Cardiac septum (tissue), 1 donor: Measurements from ENCODE around the gene DGCR8. TPM values are rescaled to one million over a fixed set of nuclear protein-coding genes. Genes with fewer than 3 reads are reported as not detected.

Experiments used
- DNase-seq: peaks from one replicate; pipeline ENCODE4 v3.0.0-alpha.2; 2020; ENCODE audit warnings: low spot score
- intact Hi-C: fragments of 100-400 bp; cut with DNase I; formaldehyde crosslinking; loops from one replicate; pipeline ENCODE4 v1.14.0; 2022
- total RNA-seq: library from RNA; stranded (reverse); fragmentation: NEBNext Ultra II Directional; extraction: Animal tissue kit (Norgen Biotek cat#: 25700); gene quantifications from one replicate; pipeline ENCODE4 v1.2.1, GENCODE V29; 2021
- donor health status: DM: no; HTN: no; CAD: no.

Gene DGCR8
- total RNA-seq, 1 donor from 2014 or later, result 19.1 TPM

DNA sequence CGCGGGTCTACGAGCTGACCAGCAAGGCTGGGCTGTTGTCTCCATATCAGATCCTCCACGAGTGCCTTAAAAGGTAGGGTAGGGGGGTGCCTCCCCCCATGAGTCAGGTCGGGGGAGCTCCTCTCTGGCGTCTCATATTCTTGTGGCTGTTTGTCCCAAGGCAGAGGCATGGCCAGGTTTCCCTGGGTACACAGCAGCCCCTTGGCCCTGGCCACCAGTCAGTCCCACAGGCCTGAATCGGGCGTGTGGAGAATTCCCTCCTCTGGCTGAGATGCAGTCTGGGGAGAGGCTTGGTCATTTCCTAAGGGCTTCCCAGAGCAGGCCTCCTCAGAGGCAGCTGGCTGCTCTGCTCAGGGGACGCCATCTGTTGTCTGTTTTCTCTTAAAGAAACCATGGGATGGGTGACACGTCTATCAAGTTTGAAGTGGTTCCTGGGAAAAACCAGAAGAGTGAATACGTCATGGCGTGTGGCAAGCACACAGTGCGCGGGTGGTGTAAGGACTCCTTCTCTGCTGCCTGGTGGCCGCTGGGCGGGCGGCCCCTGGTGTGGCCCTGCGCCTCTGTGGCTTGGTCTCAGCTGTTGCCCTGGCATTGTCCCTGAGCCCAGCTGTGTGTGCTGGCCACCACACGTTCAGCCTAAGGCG, 26.3 kb downstream of the DGCR8 start:
- no peak for DNase-seq
- intact Hi-C loops, result no loop called here

DNA sequence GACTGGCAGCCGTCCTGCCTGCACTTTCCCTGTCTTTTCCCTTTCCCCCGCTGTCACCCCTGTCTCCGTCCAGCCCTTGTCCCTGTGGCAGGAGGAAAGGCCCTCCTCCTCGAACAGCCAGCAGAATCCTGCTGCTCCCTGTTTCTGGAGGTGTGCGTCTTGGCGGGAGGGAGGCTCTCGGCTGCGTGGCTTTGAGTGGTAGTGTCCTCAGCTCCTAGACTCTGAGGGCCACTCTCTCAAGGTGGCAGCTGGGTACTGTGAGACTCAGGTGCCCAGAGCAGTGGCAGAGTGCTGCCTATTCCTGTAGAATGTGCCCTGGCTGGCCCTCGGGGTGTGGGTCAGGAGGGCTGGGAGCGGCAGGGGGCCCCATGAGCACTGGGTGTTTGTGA, 26.8 kb downstream of the DGCR8 start:
- no peak for DNase-seq

DNA sequence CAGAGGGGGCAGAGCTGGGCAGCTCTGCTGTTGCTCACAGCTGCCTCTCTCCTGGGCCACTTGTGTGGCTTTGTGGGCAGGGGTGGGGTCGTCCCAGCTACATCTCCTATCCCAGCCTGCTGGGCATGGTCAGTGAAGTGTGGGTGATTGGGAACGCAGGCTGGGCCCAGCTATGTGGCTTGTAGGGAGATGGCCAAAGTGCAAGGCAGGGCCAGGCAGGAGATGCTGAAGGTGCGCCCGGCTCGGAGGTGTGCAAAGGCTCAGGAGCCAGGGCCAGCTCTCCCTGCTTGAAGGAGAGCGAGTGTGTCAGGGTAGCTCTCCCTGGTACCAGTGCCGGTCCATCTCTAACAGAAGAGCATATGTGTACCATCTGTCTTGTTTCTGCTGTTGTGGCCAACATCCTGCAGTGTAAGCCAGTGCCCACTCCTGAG, 27.4 kb downstream of the DGCR8 start:
- no peak for DNase-seq
- intact Hi-C loops, result no loop called here

More for the DNA sequence above, 26.8 kb downstream of the DGCR8 start:
- intact Hi-C loops, result no loop called here

DNA sequence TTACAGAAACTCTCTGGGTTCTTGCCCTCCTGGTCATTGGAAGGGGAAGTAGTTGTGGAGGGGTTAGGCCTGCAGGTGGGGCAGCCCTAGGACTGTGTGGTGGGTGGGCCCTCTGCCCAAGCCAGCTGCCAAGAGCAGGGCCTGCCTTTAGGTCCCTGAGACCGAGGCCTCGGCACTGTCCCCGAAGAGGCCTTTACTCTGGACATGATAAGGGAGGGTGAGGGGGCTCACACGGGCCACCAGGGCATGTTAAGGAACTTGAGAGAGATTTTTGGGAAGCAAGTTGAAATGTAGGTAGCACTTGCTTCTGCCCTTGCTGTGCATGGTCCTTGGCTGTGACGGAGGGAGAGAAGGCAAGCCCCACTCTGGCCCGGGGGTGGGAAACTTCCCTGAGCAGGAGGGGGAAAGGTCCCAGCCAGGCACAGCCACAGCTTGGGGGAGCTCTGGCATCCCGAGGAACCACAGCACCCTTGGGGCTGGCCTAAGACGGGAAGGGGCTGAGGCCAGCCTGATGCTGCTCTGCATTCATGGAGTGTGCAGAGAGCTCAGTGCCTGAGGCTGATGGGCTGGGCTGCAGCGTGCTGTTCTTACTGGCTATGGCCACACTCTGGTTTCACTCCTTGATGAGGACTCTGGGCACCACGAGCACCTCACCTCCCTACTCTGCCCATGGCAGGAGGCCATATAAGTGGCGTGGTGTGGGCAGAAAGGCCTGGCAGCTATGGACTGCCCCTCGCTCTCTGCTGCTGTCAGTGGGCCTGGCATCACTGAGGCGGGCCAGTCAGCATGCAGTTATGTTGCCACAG, 28.1 kb downstream of the DGCR8 start:
- intact Hi-C loops, result no loop called here
- DNase-seq, result no peak

DNA sequence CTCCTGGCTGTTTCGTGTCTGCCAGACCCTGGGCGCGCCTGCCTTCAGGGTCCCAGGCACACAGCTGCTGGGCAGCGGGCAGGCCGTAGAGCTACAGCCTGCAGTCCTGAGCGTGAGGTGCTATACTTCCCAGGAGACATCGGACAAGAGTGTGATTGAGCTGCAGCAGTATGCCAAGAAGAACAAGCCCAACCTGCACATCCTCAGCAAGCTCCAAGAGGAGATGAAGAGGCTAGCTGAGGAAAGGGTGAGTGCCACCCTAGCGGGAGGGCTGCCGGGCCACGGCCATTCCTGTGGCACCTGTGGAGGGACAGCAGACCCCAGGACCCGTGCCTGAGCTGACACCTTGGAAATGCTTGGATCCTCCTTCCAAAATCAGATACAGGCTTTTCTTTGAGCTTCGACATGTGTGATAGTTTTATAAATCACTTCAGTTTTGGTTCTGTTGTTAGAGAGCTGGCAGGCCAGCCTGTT, 28.8 kb downstream of the DGCR8 start:
- no peak for DNase-seq
- intact Hi-C loops, result no loop called here

DNA sequence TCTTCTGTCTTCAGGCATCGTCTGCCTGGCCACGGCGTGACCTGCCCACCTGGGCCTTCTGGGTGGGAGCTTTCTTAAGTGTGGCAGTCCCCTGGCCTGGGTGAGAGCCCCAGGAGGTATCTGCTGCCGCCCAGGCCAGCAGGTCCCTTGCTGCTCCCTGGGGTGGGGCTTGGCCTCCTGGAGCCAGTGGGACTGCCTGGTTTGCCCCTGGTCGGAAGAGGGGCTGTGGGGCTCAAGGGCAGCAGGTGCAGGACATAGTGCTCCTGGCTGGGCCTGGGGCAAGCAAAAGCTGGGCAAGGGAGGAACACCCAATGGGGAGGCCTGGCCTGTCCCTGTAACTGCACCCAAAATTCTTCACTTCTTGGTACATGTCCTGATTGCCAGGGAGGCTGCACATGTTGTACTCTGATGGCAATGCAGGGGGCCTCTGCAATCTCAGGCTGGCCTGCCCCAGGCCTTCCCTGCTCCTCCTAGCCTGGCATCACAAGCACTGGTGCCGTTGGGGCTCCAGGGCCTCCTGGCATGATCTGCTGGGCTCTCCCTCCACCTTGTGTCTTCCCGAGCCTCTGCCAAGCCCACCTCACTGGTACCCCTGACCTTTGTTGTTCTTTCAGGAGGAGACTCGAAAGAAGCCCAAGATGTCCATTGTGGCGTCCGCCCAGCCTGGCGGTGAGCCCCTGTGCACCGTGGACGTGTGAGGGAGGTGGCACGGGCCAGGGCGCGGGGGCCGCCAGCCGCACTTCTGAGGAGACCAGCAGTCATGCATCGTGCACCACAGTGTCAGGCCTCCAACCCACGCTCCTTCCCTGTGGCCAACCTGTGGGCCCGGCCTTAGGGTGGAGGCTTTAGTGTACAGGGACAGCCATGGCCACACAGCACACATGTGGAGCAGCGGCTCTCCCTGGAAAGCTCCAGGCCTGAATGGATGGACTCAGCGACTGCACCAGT, 29.6 kb downstream of the DGCR8 start:
- intact Hi-C loops, result loop anchor here (10.0 kb wide), 1 partner anchor 255 kb away; the partner anchor contains the start of genes GNB1L and RTL10
- DNase-seq, result no peak

DNA sequence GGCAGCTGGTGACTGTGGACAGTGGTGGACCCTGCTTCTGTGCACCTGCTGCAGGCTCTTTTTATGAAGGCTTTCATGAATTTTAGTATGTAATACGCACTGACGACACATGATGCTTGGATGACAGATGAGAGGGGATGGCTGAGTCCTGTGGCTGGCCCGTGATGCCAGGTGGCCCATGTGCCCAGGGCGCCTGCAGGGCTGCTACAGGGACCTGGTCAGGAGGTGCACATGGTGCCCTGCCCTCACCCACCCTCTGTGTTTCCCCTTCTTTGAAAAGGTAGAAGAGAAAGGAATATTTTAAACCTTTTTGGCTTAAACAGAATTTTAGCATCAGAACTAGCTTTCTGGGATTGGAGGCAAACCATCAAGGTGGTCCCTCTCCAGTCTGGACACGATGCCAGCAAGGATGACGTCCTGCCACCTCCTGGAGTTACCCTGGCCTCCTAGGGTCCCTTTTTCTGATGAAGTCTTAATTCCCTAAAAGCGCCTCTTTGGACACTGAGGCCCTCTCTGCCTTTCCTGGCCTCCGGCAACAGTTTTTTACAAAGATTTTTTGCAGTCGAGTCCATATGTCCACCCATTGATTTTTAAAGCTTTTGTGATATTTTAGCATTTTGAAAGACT, 30.4 kb downstream of the DGCR8 start:
- no peak for DNase-seq
- intact Hi-C loops, result loop anchor here (10.0 kb wide), 1 partner anchor 256 kb away; the partner anchor contains the start of genes GNB1L and RTL10

DNA sequence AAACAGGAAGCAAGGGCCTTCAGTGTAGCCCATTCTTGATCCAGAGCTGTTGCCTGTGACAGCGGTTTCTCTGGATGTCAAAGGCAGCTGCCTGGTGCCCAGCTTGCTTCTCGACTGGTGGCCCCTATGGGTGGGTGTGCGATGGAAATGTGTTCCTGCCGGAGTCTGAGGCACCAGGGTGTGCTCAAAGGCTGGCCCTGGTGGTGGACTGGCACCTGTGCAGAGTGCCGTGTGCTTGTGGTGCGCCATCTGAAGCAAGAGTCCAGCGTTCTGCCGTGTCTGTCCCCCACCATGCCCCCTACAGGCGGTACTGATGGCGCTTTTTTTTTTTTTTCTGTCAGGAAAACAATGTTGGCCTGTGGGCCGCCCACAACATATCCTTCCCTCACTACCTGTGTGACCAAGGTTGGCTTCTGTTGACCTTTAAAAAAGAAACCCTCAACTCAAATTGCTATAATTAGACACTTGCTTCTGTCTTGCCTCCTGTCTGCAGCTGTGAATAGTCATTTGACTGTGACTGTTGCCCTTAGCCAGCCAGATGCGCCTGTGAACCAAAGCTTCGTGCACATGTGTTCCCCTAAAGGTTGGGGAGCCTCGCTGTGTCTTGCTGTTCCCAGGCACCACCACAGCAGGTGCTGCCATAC, 31.1 kb downstream of the DGCR8 start:
- no peak for DNase-seq
- intact Hi-C loops, result loop anchor here (10.0 kb wide), 1 partner anchor 256 kb away; the partner anchor contains the start of genes GNB1L and RTL10

DNA sequence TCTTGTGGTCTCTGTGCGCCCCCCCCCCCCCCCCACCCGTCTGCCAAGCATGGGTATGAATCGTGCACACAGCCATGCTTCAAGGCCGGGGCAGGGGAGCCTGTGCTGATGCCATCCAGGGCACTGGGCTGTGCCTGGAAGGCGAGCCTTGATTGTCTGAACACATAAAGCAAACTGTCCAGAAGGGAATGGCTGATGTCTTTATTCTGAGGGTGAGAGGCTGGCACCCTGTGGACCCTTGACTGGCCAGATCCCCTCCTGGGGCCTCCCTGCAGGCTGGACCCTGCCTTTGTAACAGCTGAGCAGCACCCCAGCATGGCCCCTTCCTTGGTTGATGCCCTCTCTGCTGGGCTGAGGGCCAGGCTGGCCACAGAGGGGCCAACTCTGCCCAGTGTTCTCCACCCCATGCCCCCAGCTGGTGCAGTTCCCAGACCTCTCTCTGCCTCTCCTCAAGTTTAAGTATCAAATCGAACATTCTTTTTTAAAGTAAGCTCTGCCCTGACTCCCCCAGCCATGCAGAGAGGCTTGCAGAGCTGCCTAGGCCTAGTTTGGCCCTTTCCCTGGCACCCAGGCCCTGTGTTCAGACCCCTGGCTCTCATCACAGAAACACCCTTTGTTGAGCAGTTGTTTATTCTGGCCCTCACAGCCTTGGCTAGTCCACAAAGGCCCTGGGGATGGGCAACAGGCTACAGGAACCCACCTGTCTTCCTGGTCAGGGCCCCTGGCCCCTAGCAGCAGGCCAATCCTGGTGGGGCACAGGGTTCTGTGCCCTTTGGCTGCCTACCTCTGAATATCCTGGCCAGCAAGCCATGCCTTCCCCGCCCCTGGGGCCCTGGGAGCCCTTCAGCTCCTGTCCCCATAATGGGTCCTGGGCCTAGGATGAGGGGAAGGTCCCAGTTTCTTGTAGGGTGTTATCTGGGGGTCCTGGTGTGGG, 31.9 kb downstream of the DGCR8 start:
- intact Hi-C loops, result loop anchor here (10.0 kb wide), 1 partner anchor 257 kb away; the partner anchor contains the start of genes GNB1L and RTL10
- DNase-seq, result no peak

DNA sequence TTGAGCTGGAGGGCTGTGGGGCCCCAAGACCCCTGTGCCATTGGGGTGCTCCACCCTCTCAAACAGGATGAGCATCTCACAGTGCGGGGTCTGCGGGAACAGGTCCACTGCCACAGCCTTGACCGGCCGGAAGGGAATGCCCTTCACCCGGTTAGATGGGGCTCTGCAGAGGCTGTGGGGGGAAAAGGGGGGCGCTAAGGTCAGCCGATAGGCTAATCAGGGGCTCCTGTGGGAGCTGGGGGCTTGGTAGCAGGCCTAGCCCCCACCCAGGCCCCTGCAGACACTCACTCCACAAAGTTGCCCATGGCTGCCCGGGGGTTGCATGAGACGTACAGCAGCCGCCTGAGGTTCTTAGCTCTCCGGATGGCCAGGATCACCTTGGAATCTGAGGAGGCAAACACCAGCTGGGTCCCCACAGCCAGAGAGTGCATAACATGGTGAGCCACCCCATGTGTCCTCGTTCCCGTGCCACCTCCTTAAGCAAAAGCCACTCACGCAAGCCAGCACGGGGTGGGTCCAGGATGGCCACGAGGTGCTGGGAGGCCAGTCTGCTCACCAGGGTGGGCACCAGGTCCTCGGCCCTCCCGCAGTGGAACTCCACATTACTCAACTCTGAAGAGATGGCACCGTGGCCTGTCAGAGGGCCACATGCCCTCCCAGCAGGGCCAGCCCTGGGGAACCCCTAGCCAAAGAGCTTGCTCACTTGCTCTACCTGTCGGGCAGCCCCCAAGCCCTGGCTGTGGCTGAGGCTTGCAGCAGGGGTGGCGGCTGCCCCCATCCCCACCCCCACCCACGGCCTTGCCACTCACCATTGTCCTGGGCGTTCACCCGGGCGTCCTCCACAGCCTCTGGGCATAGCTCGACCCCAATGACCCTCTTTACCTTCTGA, 32.8 kb downstream of the DGCR8 start:
- intact Hi-C loops, result loop anchor here (10.0 kb wide), 1 partner anchor 258 kb away; the partner anchor contains the start of genes GNB1L and RTL10
- DNase-seq, result no peak

DNA sequence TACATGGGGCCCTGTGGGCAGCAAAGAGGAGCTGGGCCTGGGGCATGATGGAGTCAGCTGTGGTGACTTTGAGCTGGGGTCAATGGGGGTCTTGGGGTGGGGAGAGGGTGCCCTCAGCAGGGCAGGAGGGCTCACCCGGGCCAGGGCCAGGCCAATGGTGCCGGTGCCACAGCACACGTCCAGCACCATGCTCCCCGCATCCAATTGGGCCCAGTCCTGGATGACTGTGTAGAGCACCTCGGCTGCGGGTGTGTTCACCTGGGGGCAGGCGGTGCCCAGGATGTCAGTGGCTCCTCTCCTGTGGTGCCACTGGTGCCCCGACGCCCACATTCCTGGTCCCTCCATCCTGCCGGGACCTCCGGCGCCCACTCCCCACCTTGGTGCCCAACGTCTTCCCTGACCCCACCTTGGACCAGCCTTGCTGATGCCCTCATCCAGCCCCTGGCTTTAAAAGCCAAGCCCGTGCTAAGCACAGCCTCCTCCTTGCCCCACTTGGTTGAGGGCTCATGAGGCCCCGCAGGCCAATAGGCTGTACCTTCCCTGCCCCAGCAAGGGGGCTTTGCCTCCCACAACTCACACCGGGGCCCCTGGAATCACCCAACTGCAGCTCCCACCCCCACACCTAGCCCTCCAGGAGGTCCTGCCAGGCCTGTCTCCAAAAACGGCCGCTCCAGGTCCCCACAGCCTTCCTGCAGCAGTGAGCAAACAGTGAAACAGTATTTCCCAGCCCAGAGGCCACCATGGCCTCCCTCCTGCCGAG, 33.7 kb downstream of the DGCR8 start:
- no peak for DNase-seq
- intact Hi-C loops, result loop anchor here (10.0 kb wide), 1 partner anchor 259 kb away; the partner anchor contains the start of genes GNB1L and RTL10

DNA sequence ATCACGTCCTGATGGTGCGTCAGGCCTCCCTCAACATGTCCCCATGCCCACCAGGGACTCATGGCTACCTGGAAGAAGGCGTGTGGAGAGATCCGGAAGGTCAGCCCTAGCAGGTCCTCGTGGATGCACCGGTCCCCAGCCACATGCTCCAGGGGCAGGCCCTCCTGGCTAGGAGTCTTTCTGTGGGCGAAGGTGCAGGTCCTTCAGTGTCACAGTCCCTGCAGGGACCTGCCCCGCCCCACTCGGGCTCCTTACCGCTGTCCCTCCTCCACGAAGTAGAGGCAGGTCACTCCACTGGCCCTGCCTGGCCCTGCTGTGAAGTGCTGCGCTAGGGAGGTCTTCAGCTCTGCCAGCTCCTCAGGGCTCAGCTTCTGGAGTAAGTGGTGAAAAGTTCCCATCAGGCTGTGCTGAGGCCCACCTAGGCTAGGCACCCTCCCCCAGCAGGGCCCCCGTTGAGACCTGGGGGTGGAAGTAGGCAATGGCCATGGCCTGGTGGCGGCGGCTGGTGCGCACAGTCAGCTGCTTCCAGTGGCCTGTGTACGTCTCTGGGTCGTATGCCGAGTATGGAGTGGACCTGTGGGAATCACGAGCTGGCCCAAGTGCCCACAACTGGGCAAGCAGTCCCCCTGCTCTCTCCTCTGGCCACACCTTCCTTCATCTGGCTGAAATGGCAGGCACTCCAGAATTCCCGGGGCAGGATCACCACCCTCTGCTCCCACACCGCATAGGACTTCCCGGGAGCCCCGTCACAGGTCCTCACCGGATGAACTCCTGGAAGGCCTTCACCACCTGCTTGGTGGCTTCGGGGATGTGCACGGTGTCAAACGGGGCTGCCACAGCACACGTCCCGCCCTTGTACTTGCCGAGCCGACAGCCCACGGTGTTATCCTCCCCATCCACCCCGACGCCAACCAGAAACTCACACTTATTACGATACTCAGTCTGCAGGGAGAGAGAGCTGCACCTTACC, 34.8 kb downstream of the DGCR8 start:
- DNase-seq, result no peak
- intact Hi-C loops, result loop anchor here (5.0 to 10.0 kb wide), 2 partner anchors 92 to 260 kb away; partner anchors contain the start of genes GNB1L, RTL10 and TANGO2

DNA sequence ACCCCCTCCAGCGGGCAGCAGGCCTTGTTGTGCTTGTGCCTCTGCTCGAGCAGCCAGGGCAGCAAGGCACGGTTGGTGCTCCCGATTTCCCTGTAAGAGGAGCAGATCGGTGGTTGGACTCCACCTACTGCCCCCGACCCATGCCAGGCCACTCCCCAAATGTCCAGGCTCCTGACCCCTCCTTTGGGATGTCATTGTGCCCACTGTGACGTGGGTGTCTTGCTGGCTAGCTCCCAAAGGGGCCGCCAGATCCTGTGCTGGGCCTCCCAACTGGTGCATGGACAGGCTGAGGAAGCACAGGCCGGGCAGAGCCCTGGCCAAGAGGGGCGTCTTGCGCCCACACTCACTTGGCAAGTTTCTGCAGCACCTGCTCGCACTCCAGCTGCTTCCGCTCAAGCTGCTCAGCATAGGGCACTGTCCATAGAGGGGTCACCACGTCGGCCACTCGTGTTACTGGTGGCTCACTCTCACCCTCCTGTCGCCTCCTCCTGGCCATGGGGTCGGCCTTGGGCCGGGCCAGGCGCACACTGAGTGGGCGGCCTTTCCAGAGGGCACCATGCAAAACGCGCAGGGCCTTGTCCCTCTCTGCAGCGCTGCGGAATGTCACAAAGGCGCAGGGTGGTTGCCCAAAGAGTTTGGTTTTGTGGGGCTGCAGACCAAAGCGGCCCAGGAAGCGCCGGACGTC, 35.8 kb downstream of the DGCR8 start, which contains the start of gene RANBP1:
Gene RANBP1, plus strand, starts transcription at position 414 of the 685 bp plus-strand sequence. Its CDS starts 81 bp downstream, at position 495.
- no peak for DNase-seq
- intact Hi-C loops, result loop anchor here (5.0 to 10.0 kb wide), 2 partner anchors 94 to 261 kb away; partner anchors contain the start of genes GNB1L, RTL10 and TANGO2
